Midbrain (tissue), 1 donor: ENCODE data around the gene EPHB4.

Source experiments
- DNase-seq: peaks from one replicate; lab custom pipeline; 2025; lab: John Stamatoyannopoulos, UW

The EPHB4 gene

GRCh38 chr7:100854146-100854895 lies 27.0 kb upstream of the EPHB4 start:
- DNase-seq: no peak

DNA sequence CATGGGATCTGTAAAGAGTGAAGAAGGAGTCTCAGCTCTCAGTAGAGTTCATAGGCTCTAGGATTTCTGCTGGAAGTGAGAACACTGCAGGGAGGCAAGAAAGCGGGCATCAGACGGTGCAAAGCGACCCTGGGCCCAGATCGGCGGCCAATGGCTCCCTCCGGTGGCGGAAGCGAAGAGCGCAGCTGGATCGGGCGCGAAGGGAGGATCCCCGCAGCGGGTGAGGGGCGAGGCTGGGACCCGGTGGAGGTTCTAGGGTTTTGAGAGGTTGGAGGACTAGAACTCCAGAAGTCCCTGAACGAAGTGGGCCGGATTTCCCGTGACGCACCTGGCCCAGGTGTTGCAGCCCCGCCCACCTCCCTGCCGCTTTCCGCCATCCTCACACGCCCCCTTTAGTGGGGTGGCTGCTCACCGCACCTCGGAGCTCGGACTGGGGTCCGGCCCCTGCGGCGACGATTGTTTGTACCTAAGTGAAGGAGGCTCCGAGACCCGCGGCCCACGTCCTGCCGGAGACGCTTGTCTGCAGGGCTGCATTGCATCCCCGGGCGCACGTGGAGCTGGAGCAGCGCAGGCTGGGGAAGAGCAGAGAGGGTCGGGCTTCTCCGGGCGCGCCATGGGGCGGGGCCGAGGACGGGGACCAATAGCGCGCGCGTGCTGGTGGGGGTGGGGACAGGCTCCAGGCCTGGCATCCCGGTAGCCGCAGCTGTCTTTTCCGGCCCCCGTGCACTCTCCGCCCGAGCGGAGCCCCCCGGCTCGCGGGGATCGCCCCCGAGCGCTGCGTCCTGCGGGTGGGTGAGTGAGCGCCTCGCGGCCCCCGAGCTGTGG lies 24.9 kb upstream of the EPHB4 start, which contains the start of gene SLC12A9:
TSS of gene SLC12A9 (plus strand) at position 666 of the 825 bp plus-strand sequence. CDS start 1,485 bp downstream, outside the sequence.
- peak; percentile 87 for DNase-seq

DNA sequence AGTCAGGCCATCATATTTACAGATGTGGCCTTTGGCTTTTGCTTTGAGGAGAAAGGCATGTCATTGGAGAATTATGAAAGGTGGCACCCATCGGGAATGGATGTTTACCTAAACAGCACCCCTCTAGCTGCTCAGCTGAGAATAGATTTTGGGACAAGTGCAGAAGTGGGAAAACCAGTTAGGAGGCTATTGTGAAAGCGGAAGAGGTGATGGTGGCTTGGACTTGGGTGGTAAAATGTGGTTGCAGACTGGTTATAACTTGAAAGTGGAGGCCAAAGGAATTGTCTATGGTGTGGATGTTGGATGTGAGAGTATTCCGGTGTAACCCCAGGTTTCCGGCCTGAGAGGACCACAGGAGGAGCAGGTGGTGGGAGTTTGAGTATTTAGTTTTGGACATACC lies 20.0 kb upstream of the EPHB4 start:
- no peak for DNase-seq

- DNase-seq: no peak
Observed at GRCh38 chr7:100840470-100841100, 13.3 kb upstream of the EPHB4 start.

- no peak for DNase-seq
Observed at GRCh38 chr7:100839361-100839760, 12.0 kb upstream of the EPHB4 start.

GRCh38 chr7:100837099-100837836 lies 9.9 kb upstream of the EPHB4 start:
- peak; percentile 91 for DNase-seq

- no peak for DNase-seq
Observed at GRCh38 chr7:100836812-100837098, 9.4 kb upstream of the EPHB4 start.

DNA sequence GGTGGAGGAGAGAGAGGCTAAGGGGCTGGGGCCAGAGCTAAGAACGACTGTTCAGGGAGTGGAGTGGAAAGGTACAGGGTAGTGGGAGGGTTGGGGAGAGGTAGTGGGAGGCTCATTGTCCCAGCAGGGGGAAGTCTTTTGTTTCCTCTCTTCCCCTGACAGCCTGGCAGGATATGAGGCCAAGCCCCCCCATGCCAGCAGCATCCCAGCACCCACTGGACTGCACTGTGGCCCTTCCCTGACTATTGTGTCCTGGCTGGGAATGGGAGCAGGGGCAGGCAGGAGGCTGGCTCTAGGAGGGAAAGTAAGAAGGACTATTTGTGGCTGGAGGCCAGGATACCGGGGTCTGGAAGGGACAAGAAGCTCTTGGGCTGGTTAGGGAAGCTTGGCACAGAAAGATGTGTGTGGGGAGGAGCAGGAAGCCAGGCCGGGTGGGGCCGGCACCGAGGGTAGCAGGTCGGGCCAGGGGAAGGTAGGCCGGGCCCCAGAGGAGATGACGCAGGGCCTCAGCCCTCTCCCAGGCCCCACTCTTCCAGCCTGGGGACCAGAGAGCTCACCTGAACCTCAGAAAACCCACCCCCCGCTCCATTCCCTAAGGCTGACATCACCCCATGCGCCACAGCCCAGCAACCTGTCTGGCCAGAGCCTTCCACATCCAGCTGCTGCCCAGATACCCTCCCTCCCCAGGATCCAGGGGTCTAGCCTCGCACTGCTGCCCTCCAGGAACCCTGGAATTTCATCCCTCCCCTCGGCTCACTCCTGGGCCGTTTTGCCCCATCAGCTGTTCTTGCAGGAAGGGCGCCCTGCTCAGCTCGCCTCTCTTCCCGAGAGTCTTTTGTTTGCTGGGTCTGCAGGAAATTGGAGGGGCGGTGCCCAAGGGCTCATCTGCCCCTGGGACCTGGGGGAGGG lies 8.8 kb upstream of the EPHB4 start:
- no peak for DNase-seq

- DNase-seq: no peak
Observed at GRCh38 chr7:100832281-100832633, 4.9 kb upstream of the EPHB4 start.

DNA sequence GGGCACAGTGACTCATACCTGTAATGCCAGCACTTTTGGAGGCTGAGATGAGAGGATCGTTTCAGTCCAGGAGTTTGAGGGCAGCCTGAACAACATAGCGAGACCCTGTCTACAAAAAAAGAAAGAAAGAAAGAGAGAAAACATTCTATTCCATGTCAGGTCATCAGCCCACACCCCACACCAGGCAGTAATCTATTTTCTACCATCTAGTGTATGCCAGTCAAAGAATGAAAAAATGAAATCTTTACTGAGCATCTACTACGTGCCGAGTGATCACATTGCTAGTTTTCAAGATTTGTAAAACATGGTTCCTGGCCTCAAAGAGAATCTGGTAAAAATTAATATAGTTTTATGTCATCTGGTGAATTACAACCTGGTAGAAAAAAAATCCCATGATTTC lies 3.1 kb upstream of the EPHB4 start:
- DNase-seq: no peak

DNA sequence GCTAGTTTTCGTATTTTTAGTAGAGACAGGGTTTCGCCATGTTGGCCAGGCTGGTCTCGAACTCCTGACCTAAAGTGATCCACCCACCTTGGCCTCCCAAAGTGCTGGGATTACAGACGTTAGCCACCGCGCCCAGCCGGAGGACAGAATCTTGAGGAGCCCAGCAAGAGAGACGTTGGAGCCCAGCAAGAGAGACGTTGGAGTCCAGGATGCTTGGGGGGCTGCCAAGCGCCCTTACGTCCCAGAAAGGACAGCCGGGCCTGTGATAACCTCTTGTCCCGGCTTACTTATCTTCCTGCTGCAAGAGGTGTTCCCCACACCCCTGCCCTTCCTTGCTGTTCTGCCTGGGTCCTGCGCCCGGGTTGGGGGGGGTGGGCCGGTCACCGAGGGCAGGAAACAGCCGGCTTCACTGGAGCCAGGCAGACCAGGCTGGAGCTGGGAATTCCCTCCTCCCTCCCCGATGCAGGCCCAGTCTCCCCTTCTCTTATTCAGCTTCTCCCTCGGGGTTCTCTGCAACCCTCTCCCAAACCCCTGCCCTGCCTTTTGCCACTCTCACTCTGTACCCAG lies 1.9 kb upstream of the EPHB4 start:
- no peak for DNase-seq

- DNase-seq: no peak
Observed at GRCh38 chr7:100826514-100827329, 601 bp downstream of the EPHB4 start.

DNA sequence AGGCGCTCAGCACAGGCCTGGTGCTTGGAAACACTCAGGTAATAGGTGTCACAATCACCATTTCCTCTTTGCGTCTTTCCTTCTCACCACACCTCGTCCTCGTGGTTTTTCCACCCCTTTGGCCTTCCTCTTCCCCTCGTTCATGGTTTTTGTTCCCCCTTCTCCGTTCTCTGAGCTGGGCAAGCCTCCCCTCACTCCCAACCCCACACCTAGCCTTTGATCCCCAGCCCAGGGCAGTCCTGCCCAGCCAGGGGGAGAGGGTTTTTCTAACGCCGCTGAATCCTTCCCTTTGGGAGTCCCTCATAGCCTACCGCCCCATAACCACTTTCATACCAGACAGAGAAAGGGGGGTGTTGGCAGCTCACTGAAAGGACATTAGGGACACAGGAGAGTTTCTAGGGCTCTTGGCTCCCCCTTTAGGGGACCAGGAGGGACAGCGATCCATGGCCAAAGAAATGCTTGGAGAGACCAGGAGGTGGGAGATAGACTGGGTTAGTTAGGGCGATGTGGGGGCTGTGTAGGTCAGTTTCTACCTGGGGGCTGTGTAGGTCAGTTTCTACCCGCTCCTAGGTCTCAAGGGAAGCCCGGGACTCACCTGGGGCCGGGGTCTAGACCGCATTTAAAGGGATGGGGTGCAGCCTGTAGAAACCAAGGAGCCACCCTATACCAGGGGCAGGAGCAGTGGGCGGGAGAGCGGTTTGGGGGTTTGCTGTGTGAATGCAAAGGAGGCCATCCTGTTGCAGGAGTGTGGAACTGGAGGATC lies 1.4 kb downstream of the EPHB4 start:
- no peak for DNase-seq

- DNase-seq: no peak
Observed at GRCh38 chr7:100825215-100825671, 2.1 kb downstream of the EPHB4 start.

DNA sequence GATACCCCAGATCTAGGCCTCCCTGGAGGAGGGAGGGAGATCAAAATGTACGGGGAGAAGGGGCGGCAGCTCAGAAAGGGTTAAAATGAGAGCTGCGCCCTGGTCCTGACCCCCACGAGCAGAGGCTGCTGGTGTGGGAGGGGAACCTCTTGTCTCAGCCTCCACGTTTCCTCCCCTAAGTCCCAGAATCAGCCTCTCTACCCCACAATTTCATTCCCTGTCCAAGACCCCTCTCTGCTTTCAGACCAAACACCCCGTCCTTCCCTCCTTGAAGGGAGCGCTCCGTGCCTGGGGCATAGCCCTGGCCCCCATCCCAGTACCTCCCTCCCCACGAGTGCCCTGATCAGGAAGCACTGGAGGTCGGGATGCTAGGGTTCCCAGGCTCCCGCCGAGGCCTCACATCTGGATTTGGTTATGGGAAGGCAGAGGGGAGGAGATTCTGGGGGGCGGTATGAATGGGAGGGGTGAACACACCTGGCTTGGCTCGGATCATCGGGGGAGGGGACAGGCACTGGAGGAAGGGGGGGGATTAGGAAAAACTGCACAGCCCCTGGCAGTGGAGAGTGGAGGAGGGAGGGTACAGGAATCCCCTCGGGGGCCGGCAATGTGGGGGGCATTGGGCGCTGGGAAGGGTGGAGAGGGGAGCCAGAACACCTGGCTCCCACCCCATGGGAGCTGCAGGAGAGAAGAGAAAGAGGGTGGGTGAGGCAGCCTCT lies 2.7 kb downstream of the EPHB4 start:
- DNase-seq: no peak

GRCh38 chr7:100823534-100823933 lies 3.8 kb downstream of the EPHB4 start:
- DNase-seq: no peak

- no peak for DNase-seq
Observed at GRCh38 chr7:100823140-100823525, 4.2 kb downstream of the EPHB4 start.
